Measurements from ENCODE around the gene SYT1. TPM values are rescaled to one million over a fixed set of nuclear protein-coding genes. Genes with fewer than 3 reads are reported as not detected.

The SYT1 gene
- total and polyA plus RNA-seq, 8 donors: 0.16 to 1.2 (median 0.26) TPM

DNA sequence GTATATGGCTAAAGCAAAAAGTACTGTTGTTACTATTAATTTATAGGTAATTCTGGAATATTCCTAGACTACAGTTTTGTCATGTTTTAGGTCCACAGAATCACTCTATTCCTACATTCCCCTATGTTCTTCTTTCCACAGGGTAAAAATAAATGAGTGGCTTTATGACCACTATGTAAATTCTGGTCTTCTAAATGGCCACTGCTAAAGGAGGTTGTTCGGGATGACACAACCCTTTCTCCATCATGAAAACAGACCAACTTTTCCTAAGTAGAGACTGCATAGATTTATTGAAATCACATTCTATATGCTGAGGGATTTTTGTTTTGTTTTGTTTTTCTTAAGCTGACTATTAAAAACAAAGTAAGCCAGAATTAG lies 88.0 kb downstream of the SYT1 start:
- no peaks in the 10 kb centered on the region for H3K4me1 ChIP-seq
- FAIRE-seq: no peak
- TF ChIP-seq, protein P1, sequence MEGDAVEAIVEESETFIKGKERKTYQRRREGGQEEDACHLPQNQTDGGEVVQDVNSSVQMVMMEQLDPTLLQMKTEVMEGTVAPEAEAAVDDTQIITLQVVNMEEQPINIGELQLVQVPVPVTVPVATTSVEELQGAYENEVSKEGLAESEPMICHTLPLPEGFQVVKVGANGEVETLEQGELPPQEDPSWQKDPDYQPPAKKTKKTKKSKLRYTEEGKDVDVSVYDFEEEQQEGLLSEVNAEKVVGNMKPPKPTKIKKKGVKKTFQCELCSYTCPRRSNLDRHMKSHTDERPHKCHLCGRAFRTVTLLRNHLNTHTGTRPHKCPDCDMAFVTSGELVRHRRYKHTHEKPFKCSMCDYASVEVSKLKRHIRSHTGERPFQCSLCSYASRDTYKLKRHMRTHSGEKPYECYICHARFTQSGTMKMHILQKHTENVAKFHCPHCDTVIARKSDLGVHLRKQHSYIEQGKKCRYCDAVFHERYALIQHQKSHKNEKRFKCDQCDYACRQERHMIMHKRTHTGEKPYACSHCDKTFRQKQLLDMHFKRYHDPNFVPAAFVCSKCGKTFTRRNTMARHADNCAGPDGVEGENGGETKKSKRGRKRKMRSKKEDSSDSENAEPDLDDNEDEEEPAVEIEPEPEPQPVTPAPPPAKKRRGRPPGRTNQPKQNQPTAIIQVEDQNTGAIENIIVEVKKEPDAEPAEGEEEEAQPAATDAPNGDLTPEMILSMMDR (IDR thresholded peaks at IDR 0.05): no peak

DNA sequence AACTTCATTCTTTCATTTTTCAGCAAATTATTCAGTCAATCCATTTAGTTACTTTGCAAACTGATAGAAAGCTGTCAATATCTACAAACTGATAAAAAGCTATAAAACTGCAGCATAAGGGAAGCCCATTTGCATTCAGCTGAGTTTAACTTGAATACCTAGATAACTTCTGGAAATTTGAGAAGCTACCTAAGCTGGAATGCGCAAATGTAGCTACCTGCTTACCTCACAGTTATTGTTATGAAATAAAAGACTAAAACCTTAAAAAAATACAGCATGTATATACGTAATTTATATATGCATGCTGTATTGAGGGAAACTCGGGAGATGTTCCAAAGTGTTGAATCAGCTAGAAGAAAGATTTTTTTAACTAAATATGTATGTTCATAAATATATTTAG lies 94.4 kb downstream of the SYT1 start:
- no peak overlapping the region for H3K4me3 ChIP-seq
- TF ChIP-seq, protein P1 (IDR thresholded peaks at IDR 0.05): no peak
- H3K36me3 ChIP-seq: no peaks in the 10 kb centered on the region
- H3K27ac ChIP-seq: no peak overlapping the region
- no peaks in the 10 kb centered on the region for H3K9me3 ChIP-seq
- no peaks in the 10 kb centered on the region for H3K4me1 ChIP-seq
- H3K27me3 ChIP-seq: no peaks in the 10 kb centered on the region
- 68 to 69% methylated on average over 3 of the region's 3 CpGs for WGBS, 2 donors
- intact Hi-C loops (cut with DNase I): no loop called here
- DNase-seq (no peak), FAIRE-seq (no peak), ATAC-seq (no peak)

More for the DNA sequence above, 88.0 kb downstream of the SYT1 start:
- WGBS, 2 donors: 82 to 94% methylated on average over 1 of the region's 1 CpG
- Histone ChIP-seq H3K4me3 (no peak overlapping the region), H3K36me3 (no peaks in the 10 kb centered on the region), H3K27ac (no peak overlapping the region), H3K27me3 (no peaks in the 10 kb centered on the region), H3K9me3 (no peaks in the 10 kb centered on the region)
- ATAC-seq (no peak), DNase-seq (no peak)
- intact Hi-C loops (cut with DNase I): no loop called here

DNA sequence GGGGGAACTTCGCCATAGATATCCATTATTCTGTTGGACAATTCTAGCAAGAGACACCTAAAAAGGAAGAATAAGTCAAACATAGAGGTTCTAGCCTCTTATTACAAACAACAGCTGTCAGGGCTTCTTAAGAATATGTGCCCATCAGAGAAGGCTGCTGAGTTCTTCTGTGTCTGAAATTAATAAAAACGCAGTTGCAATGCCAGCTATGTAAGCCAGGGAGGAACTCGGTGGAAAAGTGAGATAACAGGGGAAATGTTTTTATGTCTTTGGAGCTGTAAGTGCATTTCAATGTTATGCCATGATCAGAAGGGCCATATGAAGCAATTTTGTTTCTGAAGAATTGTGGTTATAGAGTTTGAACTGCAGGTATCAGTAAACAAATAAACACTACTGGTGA lies 95.0 kb downstream of the SYT1 start:
- Histone ChIP-seq H3K27me3 (no peaks in the 10 kb centered on the region), H3K4me3 (no peak overlapping the region), H3K36me3 (no peaks in the 10 kb centered on the region), H3K4me1 (no peaks in the 10 kb centered on the region), H3K27ac (no peak overlapping the region), H3K9me3 (no peaks in the 10 kb centered on the region)
- ATAC-seq (no peak), FAIRE-seq (no peak), DNase-seq (no peak)
- TF ChIP-seq, protein P1 (IDR thresholded peaks at IDR 0.05): no peak
- WGBS, 2 donors: 51 to 58% methylated on average over 3 of the region's 3 CpGs
- intact Hi-C loops (cut with DNase I): no loop called here

DNA sequence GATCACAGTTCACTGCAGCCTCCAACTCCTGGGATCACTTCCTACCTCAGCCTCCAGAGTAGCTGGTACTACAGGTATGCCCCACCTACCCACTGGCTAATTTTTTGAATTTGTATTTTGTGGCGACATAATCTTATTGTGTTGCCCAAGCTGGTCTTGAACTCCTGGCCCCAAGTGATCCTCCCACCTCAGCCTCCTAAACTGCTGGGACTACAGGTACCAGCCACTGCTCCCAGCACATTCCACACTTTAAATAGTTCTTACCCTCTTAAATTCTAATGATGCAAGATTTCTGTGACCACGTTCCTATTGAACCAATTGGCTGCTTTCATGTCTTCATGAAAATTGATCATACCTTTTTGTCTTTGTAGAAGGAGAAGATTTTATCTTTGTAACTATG lies 96.6 kb downstream of the SYT1 start:
- Histone ChIP-seq H3K27ac (no peak overlapping the region), H3K4me1 (no peaks in the 10 kb centered on the region), H3K27me3 (no peaks in the 10 kb centered on the region), H3K36me3 (no peaks in the 10 kb centered on the region), H3K9me3 (no peaks in the 10 kb centered on the region), H3K4me3 (no peak overlapping the region)
- TF ChIP-seq, protein P1 (IDR thresholded peaks at IDR 0.05): no peak
- 78 to 89% methylated on average over 2 of the region's 2 CpGs for WGBS, 2 donors
- no peak for FAIRE-seq
- intact Hi-C loops (cut with DNase I): no loop called here
- no peak for ATAC-seq
- DNase-seq: no peak

GRCh38 chr12:78963439-78964227 lies 99.1 kb downstream of the SYT1 start:
- ATAC-seq: no peak
- Histone ChIP-seq H3K27ac (no peak overlapping the region), H3K4me1 (no peaks in the 10 kb centered on the region), H3K9me3 (no peaks in the 10 kb centered on the region), H3K27me3 (no peaks in the 10 kb centered on the region), H3K36me3 (no peaks in the 10 kb centered on the region), H3K4me3 (no peak overlapping the region)
- intact Hi-C loops (cut with DNase I): no loop called here
- WGBS, 2 donors: 73 to 80% methylated on average over 1 of the region's 1 CpG
- no peak for FAIRE-seq
- TF ChIP-seq, protein P1 (IDR thresholded peaks at IDR 0.05): no peak
- DNase-seq: no peak
